Uterus (tissue), 2 donors: ENCODE measurements around the gene PRDX6.

ENCODE experiments used
- CTCF ChIP-seq, 4 experiments: fragments of 200-600 bp in 2 of 4; fragments of 450-650 bp in 2 of 4; sonication (generic) in 2 of 4; IDR thresholded peaks; one replicate each; pipeline ENCODE4 v1.5.1; 2016 to 2019; ENCODE audit warnings: antibody characterized with exemption in 4 of 4, mild to moderate bottlenecking in 2 of 4, moderate library complexity in 1 of 4
- POLR2A ChIP-seq, 2 donors: fragments of 450-650 bp; IDR thresholded peaks; one replicate each; pipeline ENCODE4 v1.6.1; 2016; ENCODE audit warnings: antibody characterized with exemption in 2 of 2, mild to moderate bottlenecking in 1 of 2, moderate library complexity in 1 of 2

DNA sequence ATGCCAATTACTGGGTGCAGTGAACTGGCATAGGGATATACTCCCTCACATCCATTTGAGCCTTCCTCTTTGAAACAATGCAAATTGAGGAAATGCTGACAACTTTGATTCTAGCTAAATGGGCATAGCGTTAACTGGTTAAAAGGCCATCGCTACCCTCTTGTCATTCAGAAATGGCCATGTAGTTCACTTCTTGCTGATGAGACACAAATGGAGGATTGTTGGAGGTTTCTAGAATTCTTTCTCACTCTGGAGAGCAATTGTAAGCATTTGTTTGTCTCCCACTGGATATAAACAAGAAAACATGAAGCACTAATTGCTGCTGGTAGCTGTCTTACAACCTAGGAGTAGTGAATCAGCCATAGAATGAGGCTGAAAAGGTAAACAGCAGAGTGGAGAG, 14.4 kb downstream of the PRDX6 start:
- TF ChIP-seq CTCF (IDR thresholded peaks at IDR 0.05) (no peak), POLR2A (IDR thresholded peaks at IDR 0.05) (no peak)
